ENCODE data around the gene RAB40A. TPM values are rescaled to one million over a fixed set of nuclear protein-coding genes. Genes with fewer than 3 reads are reported as not detected.

The RAB40A gene
- total and polyA plus RNA-seq, 9 of the 15 experiments (the other 6 are each of a cell fraction or from before 2014, with no cell fraction given), result 0.07 to 0.15 (median 0.10) TPM; not detected in 3

- Histone ChIP-seq H4K20me1 (replicated peaks; ENCODE audit: control insufficient read depth, insufficient read depth, low read length) (no peaks in the 10 kb centered on the region), H3K4me1 (replicated peaks in 1 of 2; ENCODE audit: control insufficient read depth in 2 of 2, insufficient read depth in 2 of 2, low read length in 2 of 2) (no peaks in the 10 kb centered on the region), H3K36me3 (ENCODE audit: control insufficient read depth, insufficient read depth, low read length) (no peaks in the 10 kb centered on the region), H2AFZ (ENCODE audit: low read depth, low read length) (no peak overlapping the region), H3K27me3 (ENCODE audit: control insufficient read depth in 2 of 2, insufficient read depth in 2 of 2, low read length in 2 of 2) (no peaks in the 10 kb centered on the region), H3K4me3 (no peak overlapping the region), H3K9me3 (replicated peaks; ENCODE audit: control insufficient read depth, insufficient read depth, low read depth, low read length) (no peaks in the 10 kb centered on the region), H3K9me1 (ENCODE audit: control insufficient read depth, insufficient read depth, low read length) (no peaks in the 10 kb centered on the region), H3K79me2 (ENCODE audit: control insufficient read depth, insufficient read depth, low read length) (no peaks in the 10 kb centered on the region), H3K4me2 (ENCODE audit: insufficient read depth, low read length) (no peak overlapping the region), H3K9ac (ENCODE audit: insufficient read depth in 1 of 2, low read depth in 2 of 2, low read length in 2 of 2) (no peak overlapping the region), H3K27ac (ENCODE audit: extremely low read depth, low read depth, low read length) (no peak overlapping the region)
- FAIRE-seq, result no peak
- TF ChIP-seq RFX1 (IDR thresholded peaks at IDR 0.05) (peak; percentile 46), HIVEP1 (CRISPR knock-in tag; IDR thresholded peaks at IDR 0.05) (no peak)
- 0% methylated on average over 4 of the region's 4 CpGs for WGBS (ENCODE audit: insufficient coverage, low coverage, missing lambda C conversion rate)
- ChIA-PET CTCF (ENCODE audit: low intra/inter-chr PET ratio) (no interaction called here), POLR2A (no interaction called here)
- ATAC-seq, result no peak
- intact Hi-C loops (cut with micrococcal nuclease), result no loop called here
- in situ Hi-C loops (cut with MboI), result loop anchor here (10.0 kb wide), 1 partner anchor 294 kb away; no protein-coding TSS in a partner anchor
- no peak for DNase-seq (ENCODE audit: extremely low read depth in 1 of 4, low spot score in 3 of 4)
- BruUV-seq (replicated peaks), result no TSS peak
These were observed 1.1 kb upstream of the RAB40A start for GRCh38 chrX:103520386-103520785.

GRCh38 chrX:103518571-103518970 lies 718 bp downstream of the RAB40A start:
- ChIA-PET POLR2A (no interaction called here), CTCF (ENCODE audit: low intra/inter-chr PET ratio) (no interaction called here)
- intact Hi-C loops (cut with micrococcal nuclease) (no loop called here), in situ Hi-C loops (cut with MboI) (no loop called here)
- Histone ChIP-seq H3K79me2 (ENCODE audit: control insufficient read depth, insufficient read depth, low read length) (no peaks in the 10 kb centered on the region), H3K9me1 (ENCODE audit: control insufficient read depth, insufficient read depth, low read length) (no peaks in the 10 kb centered on the region), H4K20me1 (replicated peaks; ENCODE audit: control insufficient read depth, insufficient read depth, low read length) (no peaks in the 10 kb centered on the region), H3K36me3 (ENCODE audit: control insufficient read depth, insufficient read depth, low read length) (no peaks in the 10 kb centered on the region), H2AFZ (ENCODE audit: low read depth, low read length) (no peak overlapping the region), H3K9ac (ENCODE audit: insufficient read depth in 1 of 2, low read depth in 2 of 2, low read length in 2 of 2) (no peak overlapping the region), H3K27me3 (ENCODE audit: control insufficient read depth in 2 of 2, insufficient read depth in 2 of 2, low read length in 2 of 2) (no peaks in the 10 kb centered on the region), H3K4me2 (ENCODE audit: insufficient read depth, low read length) (no peak overlapping the region), H3K4me1 (replicated peaks in 1 of 2; ENCODE audit: control insufficient read depth in 2 of 2, insufficient read depth in 2 of 2, low read length in 2 of 2) (no peaks in the 10 kb centered on the region), H3K27ac (ENCODE audit: extremely low read depth, low read depth, low read length) (no peak overlapping the region), H3K9me3 (replicated peaks; ENCODE audit: control insufficient read depth, insufficient read depth, low read depth, low read length) (no peaks in the 10 kb centered on the region), H3K4me3 (no peak overlapping the region)
- no peak for FAIRE-seq
- ATAC-seq, result no peak
- no TSS peak for BruUV-seq (replicated peaks)
- WGBS (ENCODE audit: insufficient coverage, low coverage, missing lambda C conversion rate), result 0% methylated on average over 2 of the region's 2 CpGs
- no peak for DNase-seq (ENCODE audit: extremely low read depth in 1 of 4, low spot score in 3 of 4)
- no peak for TF ChIP-seq PHF20 (IDR thresholded peaks at IDR 0.05; ENCODE audit: partially characterized antibody)
- no peak for TF ChIP-seq GATAD2B (IDR thresholded peaks at IDR 0.05; ENCODE audit: borderline replicate concordance)
- TF ChIP-seq CHD4 (IDR thresholded peaks at IDR 0.05; ENCODE audit: insufficient read depth, insufficient replicate concordance, low read depth, low read length, poor library complexity, severe bottlenecking), result no peak
- TF ChIP-seq, protein P1, sequence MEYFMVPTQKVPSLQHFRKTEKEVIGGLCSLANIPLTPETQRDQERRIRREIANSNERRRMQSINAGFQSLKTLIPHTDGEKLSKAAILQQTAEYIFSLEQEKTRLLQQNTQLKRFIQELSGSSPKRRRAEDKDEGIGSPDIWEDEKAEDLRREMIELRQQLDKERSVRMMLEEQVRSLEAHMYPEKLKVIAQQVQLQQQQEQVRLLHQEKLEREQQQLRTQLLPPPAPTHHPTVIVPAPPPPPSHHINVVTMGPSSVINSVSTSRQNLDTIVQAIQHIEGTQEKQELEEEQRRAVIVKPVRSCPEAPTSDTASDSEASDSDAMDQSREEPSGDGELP (CRISPR knock-in tag; IDR thresholded peaks at IDR 0.05; ENCODE audit: borderline replicate concordance), result no peak
- no peak for TF ChIP-seq CHCHD3 (CRISPR knock-in tag; IDR thresholded peaks at IDR 0.05)
- no peak for TF ChIP-seq GABPA (tag; conservative IDR thresholded peaks at IDR 0.05; ENCODE audit: low read depth)
- no peak for TF ChIP-seq MTA3 (IDR thresholded peaks at IDR 0.05; ENCODE audit: borderline replicate concordance)

Data from K562 (cell line).